GM21576 (cell line): ENCODE measurements around the gene KCNMA1.

Experiments used
- ATAC-seq: cut with Tn5 transposase; IDR thresholded peaks from one replicate; pipeline ENCODE4 v1.9.1; 2021; ENCODE audit warnings: mild to moderate bottlenecking, moderate library complexity; ENCODE audit not compliant: unreplicated experiment

KCNMA1 gene

DNA sequence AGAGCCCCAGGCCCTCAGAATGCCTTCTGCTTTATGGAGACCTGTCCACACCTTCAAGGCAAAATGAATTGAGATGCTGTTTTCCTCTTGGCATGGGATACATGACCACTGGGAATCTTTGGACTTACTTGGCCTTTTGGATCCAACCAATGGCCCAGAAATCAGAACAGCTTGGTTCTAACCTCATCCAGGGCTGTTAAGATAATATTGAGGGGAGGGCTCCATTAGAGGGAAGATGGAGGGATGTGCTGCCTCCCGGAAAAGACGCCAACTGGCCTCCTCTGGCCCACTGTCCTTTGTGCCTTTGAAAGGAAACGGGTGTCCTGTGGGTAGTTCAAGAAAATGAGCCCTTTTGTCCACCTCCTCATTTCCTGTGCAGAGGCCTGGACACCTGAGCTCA is 530.9 kb downstream of the KCNMA1 start:
- ATAC-seq, result no peak

DNA sequence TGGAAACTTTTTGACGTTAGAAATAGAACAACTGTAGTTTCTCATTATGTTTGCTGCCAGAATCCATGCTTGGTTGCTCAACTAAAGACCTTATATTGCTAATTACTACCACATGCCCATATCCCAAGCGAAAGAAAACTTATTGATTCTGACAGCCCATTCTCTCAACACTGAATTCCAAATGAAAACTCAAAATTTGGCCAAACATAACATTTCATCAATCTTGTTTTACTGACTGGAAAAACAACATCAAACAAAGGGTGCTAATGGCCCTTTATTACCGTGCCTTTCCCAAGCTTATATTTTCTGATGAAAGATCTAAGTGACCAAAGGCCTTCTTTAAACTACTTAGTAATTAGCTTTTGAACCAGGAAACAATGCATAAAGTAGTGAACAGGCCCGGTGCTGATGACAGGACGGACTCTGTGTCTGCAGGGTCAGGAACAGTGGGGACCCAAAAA is 531.8 kb downstream of the KCNMA1 start:
- ATAC-seq, result no peak

- no peak for ATAC-seq
Observed at GRCh38 chr10:77104459-77104980, 533.1 kb downstream of the KCNMA1 start.

- ATAC-seq, result no peak
Observed at GRCh38 chr10:77103213-77103612, 534.4 kb downstream of the KCNMA1 start.

GRCh38 chr10:77101341-77101740 is 536.3 kb downstream of the KCNMA1 start:
- no peak for ATAC-seq

DNA sequence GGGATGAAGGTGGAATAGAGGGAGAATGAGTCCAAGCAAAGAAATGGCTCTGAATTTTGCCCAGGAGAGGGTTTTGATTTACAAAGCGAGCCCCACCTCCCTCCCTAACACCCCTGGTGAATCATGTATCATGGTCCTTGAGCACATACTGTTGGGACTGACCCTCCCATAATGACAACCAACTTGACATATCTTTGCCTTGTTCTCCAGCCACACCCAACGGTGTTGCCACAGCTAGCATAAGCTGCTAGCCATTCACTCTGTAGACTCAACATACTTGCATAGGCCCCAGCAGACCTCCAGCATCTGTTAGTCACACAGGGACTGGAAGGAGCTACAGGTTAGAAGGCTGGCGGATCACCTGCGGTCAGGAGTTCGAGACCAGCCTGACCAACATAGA is 538.5 kb downstream of the KCNMA1 start:
- no peak for ATAC-seq

DNA sequence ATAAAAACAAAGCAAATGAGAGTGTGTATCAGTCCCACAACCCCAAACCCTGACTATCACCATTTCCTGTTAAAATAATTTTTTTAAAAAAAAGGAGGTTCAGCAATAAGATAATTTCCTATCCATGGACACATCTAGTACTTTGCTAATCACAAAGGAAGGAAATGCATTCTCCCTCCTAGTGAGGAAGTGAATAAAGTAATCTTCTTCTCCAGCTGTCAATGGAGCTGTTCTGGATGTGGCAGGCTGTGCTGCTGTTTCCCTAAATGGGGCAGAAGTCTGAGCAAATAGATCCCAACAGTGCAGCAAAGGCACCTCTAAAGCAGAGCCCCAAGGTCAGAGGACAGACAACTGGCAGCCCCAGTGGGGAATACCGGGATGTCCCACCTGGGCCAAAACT is 540.0 kb downstream of the KCNMA1 start:
- no peak for ATAC-seq

GRCh38 chr10:77093126-77093525 is 544.5 kb downstream of the KCNMA1 start:
- no peak for ATAC-seq

DNA sequence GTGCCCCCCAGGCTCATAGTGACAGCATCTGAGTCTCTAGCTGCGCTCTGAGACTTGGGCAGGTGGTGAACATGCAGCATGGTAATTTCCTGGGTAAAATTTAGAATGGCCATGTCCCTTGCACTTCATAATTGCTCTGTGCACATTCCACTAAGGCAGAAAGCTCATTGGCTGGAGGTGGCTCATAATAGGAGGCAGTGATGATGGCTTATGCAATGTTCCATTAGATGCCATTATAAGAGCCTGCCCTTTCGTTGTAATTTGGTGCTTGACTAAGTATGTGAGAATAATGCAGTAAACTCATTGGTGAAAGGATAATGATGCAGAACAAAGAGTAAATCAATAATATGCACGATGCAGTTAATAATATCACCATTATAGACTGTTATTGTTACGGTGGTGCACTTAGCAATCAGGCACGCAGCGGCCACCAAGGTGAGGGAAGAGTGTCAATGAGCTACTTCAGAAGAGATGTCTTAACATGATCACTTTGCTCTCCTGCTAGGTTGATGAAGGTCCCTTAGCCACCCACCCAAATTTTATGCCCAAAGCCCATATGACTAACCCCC is 545.9 kb downstream of the KCNMA1 start:
- no peak for ATAC-seq

- no peak for ATAC-seq
Observed at GRCh38 chr10:77090381-77091356, 546.9 kb downstream of the KCNMA1 start.

DNA sequence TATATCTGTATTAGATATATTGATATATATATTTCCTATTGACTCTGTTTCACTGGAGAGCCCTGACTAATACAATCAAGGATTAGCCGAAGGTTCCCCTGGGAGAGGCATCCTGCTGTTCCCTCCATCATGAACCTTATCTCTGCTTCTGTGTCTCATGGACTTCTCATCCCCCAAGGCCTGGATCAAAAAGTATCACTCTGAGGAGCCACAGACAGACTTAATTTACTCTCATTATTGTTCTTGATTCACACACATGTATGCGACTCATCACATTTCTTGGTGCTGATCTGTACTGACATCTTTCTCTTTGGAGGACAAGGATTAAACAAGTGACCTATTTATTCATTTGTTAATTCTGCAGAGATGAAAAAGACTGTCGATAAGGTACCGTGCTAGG is 550.2 kb downstream of the KCNMA1 start:
- ATAC-seq, result no peak

GRCh38 chr10:77086081-77086480 is 551.5 kb downstream of the KCNMA1 start:
- ATAC-seq, result no peak

DNA sequence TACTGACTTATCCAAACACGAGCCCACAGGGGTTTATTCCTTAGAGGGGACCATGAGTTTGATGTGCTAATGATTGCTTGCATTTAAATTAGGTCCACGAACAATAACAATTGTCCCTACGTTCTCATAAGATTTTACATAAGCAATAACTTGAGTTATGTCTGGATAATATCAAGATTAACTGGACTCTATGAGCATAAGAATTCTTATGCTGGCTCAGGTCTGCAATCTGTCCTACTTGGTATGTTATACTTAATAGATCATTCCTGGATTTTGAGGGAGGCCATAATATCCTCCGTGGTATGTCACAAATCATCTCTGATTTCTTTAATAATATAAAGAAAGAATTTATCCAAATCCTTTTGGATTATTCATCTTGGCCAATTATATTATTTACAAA is 552.3 kb downstream of the KCNMA1 start:
- ATAC-seq, result no peak

DNA sequence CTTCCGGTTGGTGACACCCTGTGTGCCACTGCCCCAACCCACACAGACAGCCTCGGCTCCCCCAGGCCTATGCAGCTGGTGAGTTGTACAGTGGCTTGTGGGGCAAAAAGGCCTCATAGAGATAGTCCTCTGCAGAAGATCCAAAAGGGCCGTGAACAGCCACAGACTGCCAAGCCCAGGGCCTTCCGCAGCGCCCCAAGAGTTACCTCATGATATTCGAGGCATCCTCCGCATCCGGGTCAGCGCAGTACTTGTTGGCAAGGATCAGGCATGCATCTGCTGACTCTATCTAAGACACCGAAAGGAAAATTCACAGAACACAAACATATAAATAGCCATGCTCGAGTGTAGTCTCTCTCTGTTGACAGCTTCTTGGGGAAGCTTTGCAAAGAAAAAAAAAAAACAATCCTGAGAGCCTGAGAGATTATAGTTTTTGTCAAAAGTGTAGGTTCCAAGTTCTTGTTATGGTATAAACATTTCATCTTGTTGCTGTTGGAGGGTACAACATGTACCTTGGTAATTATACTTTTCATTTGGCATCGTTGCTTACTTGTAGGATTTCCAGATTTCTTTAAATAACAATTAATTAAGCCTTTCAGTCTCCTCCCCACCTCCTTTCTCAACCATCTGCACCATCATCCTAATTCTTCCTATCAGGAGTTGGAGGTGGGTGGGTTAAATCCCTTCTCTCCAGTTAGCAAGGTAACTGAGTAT is 553.0 kb downstream of the KCNMA1 start:
- no peak for ATAC-seq

DNA sequence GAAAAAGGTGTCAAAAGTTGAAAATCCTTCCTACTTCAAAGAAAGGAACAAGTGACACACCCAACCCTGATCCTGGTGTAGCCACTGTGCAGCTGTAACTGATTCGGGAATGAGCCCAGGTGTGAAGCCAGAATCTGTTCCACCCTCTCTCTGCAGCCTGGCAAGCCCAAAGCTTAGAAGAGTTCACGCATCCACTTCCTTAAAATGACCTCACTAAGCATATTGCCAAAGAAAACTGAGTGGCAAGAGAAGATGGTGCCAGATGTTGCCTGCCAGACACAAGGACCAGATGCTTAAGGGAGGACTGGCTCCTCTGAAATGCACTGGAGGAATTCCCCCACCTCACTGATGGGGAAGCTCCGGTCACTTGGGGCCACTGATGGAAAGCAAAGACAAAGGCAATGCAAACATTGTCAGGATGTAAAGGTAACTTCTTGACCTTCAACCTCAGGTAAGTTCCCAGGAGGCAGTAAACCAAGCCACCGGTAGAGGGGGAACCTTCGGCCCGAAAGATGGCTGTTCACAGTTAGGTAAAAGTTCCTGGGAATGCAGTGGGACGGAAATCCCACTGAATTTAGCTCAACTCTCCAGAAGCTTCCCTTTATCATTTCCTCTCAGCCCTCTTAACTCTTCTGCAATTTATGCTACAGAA is 554.9 kb downstream of the KCNMA1 start:
- no peak for ATAC-seq

DNA sequence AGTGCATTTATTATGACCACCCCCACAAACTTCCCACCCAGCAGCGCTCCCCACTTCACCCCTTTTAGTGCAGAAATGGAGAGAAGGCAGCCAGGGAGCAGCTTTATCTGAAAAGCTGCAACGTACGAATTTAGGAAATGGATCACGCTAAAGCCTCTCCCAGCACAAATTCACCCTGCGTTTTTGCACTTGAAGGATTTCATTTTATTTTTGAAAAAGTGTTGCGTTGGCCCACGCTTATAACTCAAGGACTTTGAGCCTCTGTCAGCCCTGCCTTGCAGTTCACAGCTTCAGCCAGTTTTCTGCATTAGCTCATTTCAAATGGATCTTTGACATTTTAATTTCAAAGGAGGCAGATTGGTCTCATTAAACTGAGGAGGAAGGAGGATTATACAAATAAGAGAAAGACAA is 556.1 kb downstream of the KCNMA1 start:
- ATAC-seq, result no peak

- no peak for ATAC-seq
Observed at GRCh38 chr10:77080361-77081027, 557.1 kb downstream of the KCNMA1 start.

GRCh38 chr10:77079592-77080300 is 557.9 kb downstream of the KCNMA1 start:
- no peak for ATAC-seq

GRCh38 chr10:77077316-77077945 is 560.2 kb downstream of the KCNMA1 start:
- ATAC-seq, result no peak
